B cell (primary cell): Measurements from ENCODE around the gene ARHGAP20. TPM values are rescaled to one million over a fixed set of nuclear protein-coding genes. Genes with fewer than 3 reads are reported as not detected.

Experiments
- ATAC-seq: fragments of 200-7000 bp; cut with Tn5 transposase; one replicate; pipeline ENCODE4 v1.10.0; 2021; ENCODE audit warnings: low read depth, mild to moderate bottlenecking, moderate number of reproducible peaks, moderate library complexity
- CTCF ChIA-PET: fragments of 350-600 bp; sonication (Branson Sonifier 250); formaldehyde crosslinking; loops from one replicate; lab custom pipeline; 2021; ENCODE audit warnings: antibody characterized with exemption, inconsistent platforms; lab: Charles Lee
- POLR2A ChIA-PET: fragments of 350-600 bp; sonication (Branson Sonifier 250); formaldehyde crosslinking; loops from one replicate; lab custom pipeline; 2021; ENCODE audit warnings: antibody characterized with exemption; lab: Charles Lee
- DNase-seq: peaks from one replicate; pipeline ENCODE4 v3.0.0; 2013
- H2AFZ ChIP-seq: 2 replicates; pipeline ENCODE4 v1.6.1; 2012; ENCODE audit warnings: mild to moderate bottlenecking, low read depth, low read length; ENCODE audit not compliant: insufficient read depth, poor library complexity, severe bottlenecking
- H3K27ac ChIP-seq, 2 donors: 1 replicate in 1 of 2; 2 replicates in 1 of 2; pipeline ENCODE4 v1.5.1; 2012 to 2013; ENCODE audit warnings: low read length in 2 of 2, mild to moderate bottlenecking in 2 of 2, moderate library complexity in 1 of 2
- H3K27me3 ChIP-seq, 4 experiments: fragments of 200-600 bp in 1 of 4; sonication (generic) in 1 of 4; replicated peaks in 1 of 4; 1 replicate in 2 of 4; 2 replicates in 2 of 4; pipeline versions ENCODE4 v1.6.1 to v1.7.0; 2013 to 2016; ENCODE audit warnings: low read length in 3 of 4, mild to moderate bottlenecking in 2 of 4, mixed read lengths in 1 of 4, moderate library complexity in 1 of 4; ENCODE audit not compliant: insufficient read depth in 4 of 4, control insufficient read depth in 3 of 4; ENCODE audit errors: control extremely low read depth in 1 of 4
- H3K36me3 ChIP-seq, 2 experiments: replicated peaks in 1 of 2; 1 replicate in 1 of 2; 2 replicates in 1 of 2; pipeline versions ENCODE4 v1.6.1 to v1.7.1; 2013; ENCODE audit warnings: low read length in 1 of 2; ENCODE audit not compliant: insufficient read depth in 2 of 2, control insufficient read depth in 1 of 2; ENCODE audit errors: control extremely low read depth in 1 of 2, extremely low read depth in 1 of 2
- H3K4me1 ChIP-seq, 2 donors: fragments of 200-600 bp in 1 of 2; sonication (generic) in 1 of 2; 1 replicate in 1 of 2; 2 replicates in 1 of 2; pipeline versions ENCODE4 v1.5.1 to v1.6.1; 2013 to 2017; ENCODE audit warnings: low read length in 2 of 2; ENCODE audit not compliant: control insufficient read depth in 2 of 2, insufficient read depth in 2 of 2
- H3K4me2 ChIP-seq: replicated peaks from 2 replicates; pipeline ENCODE3; 2012; ENCODE audit warnings: mild to moderate bottlenecking, low read depth, low read length; ENCODE audit not compliant: poor library complexity, severe bottlenecking
- H3K4me3 ChIP-seq, 5 experiments: fragments of 200-600 bp in 1 of 5; sonication (generic) in 1 of 5; 1 replicate in 3 of 5; 2 replicates in 2 of 5; pipeline versions ENCODE4 v1.5.1 to v1.7.0; 2011 to 2016; ENCODE audit warnings: low read length in 4 of 5, mild to moderate bottlenecking in 4 of 5, low read depth in 2 of 5, control low read depth in 1 of 5, moderate library complexity in 1 of 5; ENCODE audit not compliant: insufficient read depth in 1 of 5; ENCODE audit errors: control extremely low read depth in 1 of 5, extremely low read depth in 1 of 5
- H3K79me2 ChIP-seq: fragments of 200-600 bp; sonication (generic); one replicate; pipeline ENCODE4 v1.6.0; 2016; ENCODE audit warnings: low read length; ENCODE audit not compliant: control insufficient read depth, insufficient read depth
- H3K9ac ChIP-seq: fragments of 200-600 bp; sonication (generic); 2 replicates; pipeline ENCODE4 v1.6.1; 2017; ENCODE audit warnings: mild to moderate bottlenecking, low read length, moderate library complexity
- H3K9me3 ChIP-seq, 3 donors: one replicate each; pipeline versions ENCODE4 v1.6.1 to v1.7.1; 2013; ENCODE audit warnings: low read length in 2 of 3; ENCODE audit not compliant: control insufficient read depth in 2 of 3, insufficient read depth in 1 of 3; ENCODE audit errors: control extremely low read depth in 1 of 3
- H4K20me1 ChIP-seq: 2 replicates; pipeline ENCODE4 v1.6.0; 2012; ENCODE audit warnings: mild to moderate bottlenecking, low read length; ENCODE audit not compliant: insufficient read depth, control insufficient read depth, poor library complexity, severe bottlenecking
- H3K27ac Mint-ChIP-seq: one replicate; pipeline ENCODE4 v1.8.0; 2021; ENCODE audit warnings: mixed read lengths
- H3K27me3 Mint-ChIP-seq: one replicate; pipeline ENCODE4 v1.8.0; 2021; ENCODE audit warnings: mixed read lengths
- H3K4me1 Mint-ChIP-seq: one replicate; pipeline ENCODE4 v1.8.0; 2021; ENCODE audit warnings: mixed read lengths
- H3K4me3 Mint-ChIP-seq: one replicate; pipeline ENCODE4 v1.8.0; 2021; ENCODE audit warnings: mixed read lengths
- H3K9me3 Mint-ChIP-seq: one replicate; pipeline ENCODE4 v1.8.0; 2022; ENCODE audit warnings: mixed read lengths; ENCODE audit not compliant: insufficient read depth
- CTCF ChIP-seq: fragments of 200-600 bp; IDR thresholded peaks from one replicate; pipeline ENCODE4 v1.8.0; 2022; ENCODE audit warnings: antibody characterized with exemption, mild to moderate bottlenecking
- EZH2 ChIP-seq: IDR thresholded peaks from 2 replicates; pipeline ENCODE4 v1.6.1; 2012; ENCODE audit warnings: borderline replicate concordance, low read depth, mild to moderate bottlenecking, moderate library complexity, low read length; ENCODE audit not compliant: insufficient read depth, poor library complexity, severe bottlenecking
- intact Hi-C: fragments of 100-400 bp; cut with micrococcal nuclease; formaldehyde crosslinking; loops from one replicate; pipeline ENCODE4 v1.10.0; 2022
- polyA plus RNA-seq: library from polyadenylated mRNA; depleted of rRNA; stranded (reverse); fragments of >200 nt; gene quantifications from 2 replicates; pipeline ENCODE4 v1.2.3, GENCODE V29; 2012
- total RNA-seq, 2 donors: library from RNA; stranded (reverse); fragments of 120-200 nt in 1 of 2; gene quantifications; 1 replicate in 1 of 2; 2 replicates in 1 of 2; pipeline versions ENCODE4 v1.2.3 to v1.2.4, GENCODE V29; 2013 to 2022

ARHGAP20 gene
- total and polyA plus RNA-seq, 2 donors (not counting 1 experiment from before 2014, with no cell fraction given): 0.54 to 0.91 TPM

GRCh38 chr11:110538154-110538553 lies 174.1 kb downstream of the ARHGAP20 start:
- no peaks in the 10 kb centered on the region for H3K4me1 ChIP-seq

More at GRCh38 chr11:110538154-110538553, 174.1 kb downstream of the ARHGAP20 start:
- peaks cover 0 to 11% (median 0%) of the 10 kb centered on the region in 3 donors for H3K9me3 ChIP-seq
- DNase-seq (no peak), ATAC-seq (no peak)
- POLR2A ChIA-PET: no interaction called here
- H3K9me3 Mint-ChIP-seq: peaks cover 9% of the 10 kb centered on the region
- CTCF ChIA-PET: no interaction called here
- no peaks in the 10 kb centered on the region for H3K79me2 ChIP-seq
- no peaks in the 10 kb centered on the region for H3K27me3 ChIP-seq
- H2AFZ ChIP-seq: no peak overlapping the region
- no peaks in the 10 kb centered on the region for H3K36me3 ChIP-seq
- H3K27ac Mint-ChIP-seq: no peak overlapping the region
- TF ChIP-seq EZH2: no peak
- no peak for TF ChIP-seq CTCF
- H3K4me3 Mint-ChIP-seq: no peak overlapping the region
- H4K20me1 ChIP-seq: no peaks in the 10 kb centered on the region
- H3K4me2 ChIP-seq: no peak overlapping the region
- intact Hi-C loops: no loop called here
- no peak overlapping the region for H3K4me3 ChIP-seq
- no peak overlapping the region for H3K9ac ChIP-seq
- H3K27ac ChIP-seq: no peak overlapping the region
- no peaks in the 10 kb centered on the region for H3K4me1 Mint-ChIP-seq
- H3K27me3 Mint-ChIP-seq: peaks cover 25% of the 10 kb centered on the region
